Activated T-helper 1 cell treated with Interleukin-2 at 50 U/mL for 16 hours (primary cell): Measurements from ENCODE around the gene TMIE.

Source experiments
- DNase-seq: peaks from one replicate; pipeline ENCODE4 v3.0.0-alpha.2; 2020; ENCODE audit warnings: low read depth

TMIE gene

GRCh38 chr3:46708401-46709156 is 7.4 kb downstream of the TMIE start:
- no peak for DNase-seq

GRCh38 chr3:46709157-46709654 is 8.0 kb downstream of the TMIE start:
- DNase-seq = no peak

GRCh38 chr3:46709721-46710120 is 8.5 kb downstream of the TMIE start:
- no peak for DNase-seq

GRCh38 chr3:46710229-46710628 is 9.0 kb downstream of the TMIE start:
- DNase-seq = no peak

- DNase-seq = no peak
These were observed 9.6 kb downstream of the TMIE start for GRCh38 chr3:46710671-46711295.

- DNase-seq = no peak
These were observed 10.1 kb downstream of the TMIE start for GRCh38 chr3:46711305-46711704.

- DNase-seq = no peak
These were observed 10.6 kb downstream of the TMIE start for GRCh38 chr3:46711760-46712159.

- DNase-seq = no peak
These were observed 11.2 kb downstream of the TMIE start for GRCh38 chr3:46712191-46713049.

- DNase-seq = no peak
These were observed 12.1 kb downstream of the TMIE start for GRCh38 chr3:46713050-46713897.

- no peak for DNase-seq
These were observed 12.8 kb downstream of the TMIE start for GRCh38 chr3:46713898-46714552.

GRCh38 chr3:46714728-46715506 is 13.7 kb downstream of the TMIE start:
- DNase-seq = no peak

GRCh38 chr3:46715507-46716175 is 14.4 kb downstream of the TMIE start:
- no peak for DNase-seq

- no peak for DNase-seq
These were observed 15.6 kb downstream of the TMIE start for GRCh38 chr3:46716461-46717441.

- no peak for DNase-seq
These were observed 16.4 kb downstream of the TMIE start, which contains the start of gene PRSS50 for GRCh38 chr3:46717447-46718231. PRSS50 (minus strand) TSS chr3:46717869; CDS start chr3:46717824, 45 bp downstream.

GRCh38 chr3:46719044-46719565 is 17.9 kb downstream of the TMIE start:
- no peak for DNase-seq

- DNase-seq = no peak
These were observed 18.6 kb downstream of the TMIE start for GRCh38 chr3:46719735-46720271.

- DNase-seq = no peak
These were observed 19.8 kb downstream of the TMIE start for GRCh38 chr3:46721009-46721408.
